ENCODE measurements around the gene DRD4.

DNA sequence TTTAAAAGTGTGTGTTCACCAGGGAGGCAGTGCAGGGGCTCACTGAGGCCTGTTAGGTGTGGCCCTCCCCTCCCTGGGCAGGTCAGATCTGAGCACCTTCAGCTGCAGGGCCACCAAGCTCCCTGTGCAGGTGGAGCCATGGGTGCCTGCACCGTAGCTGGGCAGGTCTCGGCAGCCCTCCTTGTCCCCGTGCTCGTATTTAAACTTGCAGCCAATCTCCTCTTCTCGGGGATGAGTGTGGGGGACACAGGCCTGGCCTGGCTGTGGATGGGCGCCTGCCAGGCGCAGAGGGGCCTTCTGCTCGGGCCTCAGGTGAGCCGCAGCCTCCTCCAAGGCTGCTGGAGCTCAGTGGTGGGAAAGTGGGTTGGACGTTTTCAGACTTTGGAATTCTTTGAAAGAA lies 41.7 kb upstream of the DRD4 start:
- TF ChIP-seq ELF4 (IDR thresholded peaks at IDR 0.05) (no peak), ARNT (IDR thresholded peaks at IDR 0.05) (no peak), BHLHE40 (IDR thresholded peaks at IDR 0.05; ENCODE audit: borderline replicate concordance) (no peak), LEF1 (IDR thresholded peaks at IDR 0.05; ENCODE audit: borderline replicate concordance) (no peak), SP1 (IDR thresholded peaks at IDR 0.05) (no peak), TARDBP (IDR thresholded peaks at IDR 0.05) (no peak), SUZ12 (IDR thresholded peaks at IDR 0.05) (no peak), NFRKB (IDR thresholded peaks at IDR 0.05) (no peak), HDGF (IDR thresholded peaks at IDR 0.05; ENCODE audit: borderline replicate concordance) (no peak), CTBP1 (IDR thresholded peaks at IDR 0.05; ENCODE audit: borderline replicate concordance) (no peak)
- TF ChIP-seq, protein P1, sequence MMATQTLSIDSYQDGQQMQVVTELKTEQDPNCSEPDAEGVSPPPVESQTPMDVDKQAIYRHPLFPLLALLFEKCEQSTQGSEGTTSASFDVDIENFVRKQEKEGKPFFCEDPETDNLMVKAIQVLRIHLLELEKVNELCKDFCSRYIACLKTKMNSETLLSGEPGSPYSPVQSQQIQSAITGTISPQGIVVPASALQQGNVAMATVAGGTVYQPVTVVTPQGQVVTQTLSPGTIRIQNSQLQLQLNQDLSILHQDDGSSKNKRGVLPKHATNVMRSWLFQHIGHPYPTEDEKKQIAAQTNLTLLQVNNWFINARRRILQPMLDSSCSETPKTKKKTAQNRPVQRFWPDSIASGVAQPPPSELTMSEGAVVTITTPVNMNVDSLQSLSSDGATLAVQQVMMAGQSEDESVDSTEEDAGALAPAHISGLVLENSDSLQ (IDR thresholded peaks at IDR 0.05), result no peak
